GM19463 (cell line): Measurements from ENCODE around the gene ZNRF1.
A peak's percentile ranks its signal among the peaks of the same experiment; 100 is the strongest.
"Not testable (repeated sequence)": the region's sequence is repeated elsewhere in the genome, so short reads cannot be mapped to it uniquely, and the experiment has no call there.

Source experiments
- ATAC-seq: cut with Tn5 transposase; IDR thresholded peaks from one replicate; pipeline ENCODE4 v1.9.1; 2021; ENCODE audit warnings: mild to moderate bottlenecking, moderate library complexity; ENCODE audit not compliant: unreplicated experiment

Gene ZNRF1

DNA sequence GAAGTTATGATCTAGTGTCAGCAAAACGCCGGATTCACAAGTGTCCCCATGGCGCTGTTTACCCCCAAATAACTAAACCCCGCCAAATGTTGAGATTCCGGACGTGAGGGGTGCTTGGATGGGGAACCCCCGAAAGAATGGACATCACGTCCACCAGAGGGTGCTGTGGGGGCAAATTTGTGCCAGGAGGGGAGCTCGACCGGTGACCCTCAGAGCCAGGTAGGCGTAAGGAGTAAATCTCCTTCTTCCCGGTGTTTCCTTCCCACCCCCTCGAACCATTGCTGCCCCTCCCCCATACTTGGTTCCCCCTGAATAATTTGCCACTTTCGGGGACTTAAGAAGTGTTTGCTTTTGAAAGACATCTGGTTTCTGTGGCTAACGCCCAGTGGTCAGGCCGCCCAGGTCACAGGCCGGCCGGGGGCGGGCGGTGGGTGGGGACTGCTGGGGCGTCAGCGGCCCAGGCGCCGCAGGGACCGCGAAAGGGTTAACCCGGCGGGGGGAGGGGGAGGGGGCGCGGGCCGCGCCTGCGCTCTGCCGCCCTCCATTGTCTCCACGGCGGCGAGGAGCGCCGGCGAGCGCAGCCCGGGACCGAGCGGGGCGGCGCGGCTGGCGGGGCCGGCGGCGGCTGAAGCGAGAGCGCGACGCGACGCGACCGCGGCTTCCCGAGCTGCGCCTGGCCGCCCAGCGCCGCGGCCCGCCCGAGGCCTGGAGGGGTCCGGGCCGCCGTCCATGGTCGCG is at the start of gene ZNRF1:
ZNRF1 (plus strand) TSS at position 544 of the 738 bp plus-strand sequence. CDS start 648 bp downstream, outside the sequence.
- ATAC-seq = peak; percentile 64

GRCh38 chr16:74949309-74949708 is 49.5 kb upstream of the ZNRF1 start:
- no peak for ATAC-seq

- no peak for ATAC-seq
Measured at GRCh38 chr16:74950511-74950910, 48.3 kb upstream of the ZNRF1 start.

DNA sequence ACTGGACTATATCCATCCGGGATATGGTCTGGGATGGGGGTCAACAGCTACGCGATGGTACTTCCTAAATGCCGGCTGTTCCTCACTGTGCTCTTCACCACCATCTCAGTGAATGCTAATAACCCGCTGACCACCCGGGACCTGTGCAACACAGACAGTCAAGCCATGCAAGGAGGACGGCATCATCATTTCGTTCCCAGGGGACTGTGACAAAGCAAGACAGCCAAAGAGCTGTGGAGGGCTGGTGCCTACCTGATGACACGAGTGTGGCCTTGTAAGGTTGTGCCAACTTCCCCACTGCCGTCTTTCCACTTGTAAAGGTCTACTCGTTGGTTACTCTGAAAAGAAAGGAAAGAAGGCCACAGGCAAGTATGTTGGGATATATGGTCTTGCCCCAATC is 47.6 kb upstream of the ZNRF1 start:
- ATAC-seq = no peak

DNA sequence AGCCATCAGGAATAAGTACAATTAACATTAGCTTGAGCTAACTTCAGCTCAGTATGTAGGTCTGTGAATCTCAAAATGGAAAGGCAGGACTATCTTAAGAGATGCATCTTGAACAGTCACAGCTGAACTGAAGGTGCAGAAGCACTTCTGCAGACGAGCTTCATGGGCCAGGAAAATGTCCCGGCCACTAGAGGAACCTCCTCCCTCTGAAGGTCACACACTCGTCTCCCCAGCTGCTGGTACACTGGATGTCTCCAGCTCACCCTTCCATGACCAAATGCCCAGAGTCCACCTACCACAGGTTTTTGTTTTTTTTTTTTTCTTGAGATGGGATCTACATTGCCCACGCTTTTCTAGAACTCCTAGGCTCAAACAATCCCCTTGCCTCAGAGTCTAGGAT is 47.1 kb upstream of the ZNRF1 start:
- ATAC-seq = no peak

DNA sequence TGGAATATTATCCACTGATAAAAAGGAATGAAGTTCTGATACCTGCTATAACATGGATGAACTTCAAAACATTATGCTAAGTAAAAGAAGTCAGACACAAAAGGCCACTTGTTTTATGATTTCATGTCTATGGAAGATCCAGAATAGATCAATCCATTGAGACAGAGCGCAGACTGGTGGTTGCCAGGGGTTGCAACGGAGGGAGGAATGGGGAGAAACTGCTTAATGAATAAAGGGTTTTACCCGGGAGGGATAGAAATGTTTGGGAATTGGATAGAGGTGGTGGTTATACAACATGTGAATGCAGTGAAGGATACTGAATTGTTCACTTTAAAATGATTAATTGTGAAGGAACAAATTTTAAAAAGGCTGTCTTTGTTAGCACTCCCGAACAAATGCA is 44.1 kb upstream of the ZNRF1 start:
- no peak for ATAC-seq

GRCh38 chr16:74973304-74973703 is 25.5 kb upstream of the ZNRF1 start:
- ATAC-seq = no peak

GRCh38 chr16:74975591-74975990 is 23.2 kb upstream of the ZNRF1 start:
- ATAC-seq = no peak

GRCh38 chr16:74982256-74982655 is 16.6 kb upstream of the ZNRF1 start:
- ATAC-seq = no peak

- ATAC-seq = no peak
Measured at GRCh38 chr16:74984194-74984528, 14.7 kb upstream of the ZNRF1 start.

- ATAC-seq = peak; percentile 99
Measured at GRCh38 chr16:74984529-74985296, 14.1 kb upstream of the ZNRF1 start, which contains the start of gene WDR59. TSS of gene WDR59 (minus strand) at chr16:74985123. CDS start at chr16:74985017, 106 bp downstream.

DNA sequence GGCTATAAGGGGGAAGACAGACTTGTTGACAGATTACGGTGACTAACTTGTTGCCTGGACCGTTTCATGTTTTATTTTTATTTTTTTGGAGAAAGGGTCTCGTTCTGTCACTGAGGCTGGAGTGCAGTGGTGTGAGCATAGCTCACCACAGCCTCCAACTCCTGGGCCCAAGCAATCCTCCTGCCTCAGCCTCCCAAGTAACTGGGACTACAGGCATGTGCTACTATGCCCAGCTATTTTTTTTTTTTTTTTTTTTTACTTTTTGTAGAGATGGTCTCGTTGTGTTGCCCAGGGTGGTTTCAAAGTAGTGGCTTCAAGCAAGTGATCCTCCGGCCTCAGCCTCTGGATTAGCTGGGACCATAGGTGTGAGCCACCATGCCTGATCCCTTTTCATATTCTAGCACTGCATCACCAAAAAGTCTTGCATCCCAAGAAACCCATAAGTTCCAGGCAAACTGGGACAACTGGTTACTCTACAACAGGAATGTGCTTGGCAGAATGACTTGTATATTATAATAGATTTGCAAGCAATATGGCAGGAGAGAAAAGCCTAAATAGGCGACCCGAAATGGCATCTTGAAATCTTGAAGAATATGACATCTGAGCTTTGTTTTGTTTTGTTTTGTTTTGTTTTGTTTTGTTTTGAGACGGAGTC is 11.7 kb upstream of the ZNRF1 start:
- no peak for ATAC-seq

DNA sequence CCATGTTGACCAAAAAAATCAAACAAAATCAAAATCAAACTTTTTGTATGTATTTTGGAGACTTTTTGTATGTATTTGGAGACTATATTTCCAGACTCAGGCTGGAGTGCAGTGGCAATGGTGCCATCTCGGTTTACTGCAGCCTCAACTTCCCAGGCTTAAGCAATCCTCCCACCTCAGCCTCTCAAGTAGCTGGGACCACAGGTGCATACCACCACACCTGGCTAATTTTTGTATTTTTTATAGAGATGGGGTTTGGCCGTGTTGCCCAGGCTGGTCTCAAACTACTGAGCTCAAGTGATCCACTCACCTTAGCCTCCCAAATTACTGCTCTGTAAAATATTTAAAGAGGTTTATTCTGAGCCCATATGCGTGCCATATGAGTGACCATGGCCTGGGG is 9.0 kb upstream of the ZNRF1 start:
- not testable (repeated sequence) for ATAC-seq

GRCh38 chr16:74990832-74991231 is 8.0 kb upstream of the ZNRF1 start:
- ATAC-seq = no peak

- ATAC-seq = no peak
Measured at GRCh38 chr16:74991268-74991592, 7.6 kb upstream of the ZNRF1 start.

- ATAC-seq = no peak
Measured at GRCh38 chr16:74991593-74992403, 7.0 kb upstream of the ZNRF1 start.

DNA sequence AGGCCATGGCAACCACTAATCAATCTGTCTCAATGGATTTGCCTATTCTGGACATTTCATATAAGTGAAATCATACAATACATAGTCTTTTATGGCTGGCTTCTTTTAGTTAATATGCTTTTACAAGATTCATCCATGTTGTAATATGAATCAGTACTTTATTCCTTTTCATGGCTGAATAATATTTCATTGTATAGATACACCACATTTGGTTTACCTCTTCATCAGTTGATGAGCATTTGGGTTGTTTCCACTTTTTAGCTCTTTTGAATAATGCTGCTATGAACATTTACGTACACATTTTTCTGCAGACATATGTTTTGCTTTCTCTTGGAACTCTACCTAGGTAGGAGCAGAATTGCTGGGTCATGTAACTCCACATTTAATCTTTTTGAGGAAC is 2.8 kb upstream of the ZNRF1 start:
- no peak for ATAC-seq

GRCh38 chr16:74997042-74997491 is 1.8 kb upstream of the ZNRF1 start:
- ATAC-seq = no peak

DNA sequence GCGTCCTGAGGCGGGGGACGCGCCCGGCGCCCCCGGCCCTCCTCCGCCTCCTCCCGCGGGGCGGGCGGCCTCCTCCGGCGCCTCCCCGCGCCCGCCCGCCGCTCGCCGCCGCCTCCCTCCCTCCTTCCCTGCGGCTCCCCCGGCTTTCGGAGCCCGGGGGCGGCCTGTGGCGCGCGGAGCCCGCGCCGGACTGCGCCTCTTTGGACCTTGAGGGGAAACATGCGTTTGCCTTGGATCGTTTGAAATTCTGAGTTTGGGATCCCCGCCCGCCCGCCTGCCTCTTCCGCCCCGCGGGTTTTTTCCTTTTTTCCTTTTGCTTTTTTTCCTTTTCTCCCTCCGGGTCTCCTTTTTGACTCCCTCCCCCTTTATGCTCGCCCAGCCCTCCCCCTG is 390 bp downstream of the ZNRF1 start:
- peak; percentile 36 for ATAC-seq

GRCh38 chr16:74999609-75000480 is 1.0 kb downstream of the ZNRF1 start:
- ATAC-seq = peak; percentile 37
